HepG2 (cell line): ENCODE measurements around the gene CHD2. TPM values are rescaled to one million over a fixed set of nuclear protein-coding genes. Genes with fewer than 3 reads are reported as not detected.

Source experiments
- ATAC-seq: fragments of 200-7000 bp; cut with Tn5 transposase; 3 replicates; pipeline ENCODE4 v1.9.1; 2020; ENCODE audit warnings: mild to moderate bottlenecking, moderate library complexity
- BruUV-seq: library from RNA; stranded (reverse); fragments of 400-500 nt; replicated peaks from 2 replicates; lab custom pipeline; 2021; lab: Mats Ljungman, UMichigan
- CTCF ChIA-PET: fragments of 300-600 bp; formaldehyde crosslinking; extraction: SDS; loops from one replicate; lab custom pipeline; 2021; ENCODE audit warnings: low total read pairs, inconsistent platforms, low intra/inter-chr PET ratio; lab: Yijun Ruan, JAX
- POLR2A ChIA-PET: fragments of 350-600 bp; sonication (Branson Sonifier 250); formaldehyde crosslinking; loops from one replicate; lab custom pipeline; 2020; ENCODE audit warnings: antibody characterized with exemption, inconsistent platforms; lab: Yijun Ruan, JAX
- DNase-seq: peaks from one replicate; pipeline ENCODE4 v3.0.0-alpha.2; 2015; ENCODE audit warnings: low spot score
- FAIRE-seq: peaks from 3 replicates; lab custom pipeline; 2011; peaks lifted over from hg19 to GRCh38; lab: Jason Lieb, UNC
- H2AFZ ChIP-seq: one replicate; pipeline ENCODE4 v1.6.1; 2011; ENCODE audit warnings: low read length, inconsistent platforms
- H3K27ac ChIP-seq: fragments of 300-600 bp; 3 replicates; pipeline ENCODE4 v1.8.0; 2011; ENCODE audit warnings: mixed run types, mild to moderate bottlenecking, mixed read lengths, low read length, inconsistent platforms; ENCODE audit not compliant: insufficient read depth; ENCODE audit errors: extremely low read length
- H3K27me3 ChIP-seq, 2 experiments: fragments of 200-600 bp in 1 of 2; 2 replicates in 1 of 2; 3 replicates in 1 of 2; pipeline versions ENCODE4 v1.6.0 to v1.8.0; 2011; ENCODE audit warnings: low read length in 2 of 2, mild to moderate bottlenecking in 2 of 2, moderate library complexity in 2 of 2, inconsistent platforms in 1 of 2; ENCODE audit not compliant: insufficient read depth in 2 of 2, control insufficient read depth in 1 of 2
- H3K36me3 ChIP-seq, 2 experiments: fragments of 200-600 bp in 1 of 2; replicated peaks in 1 of 2; 2 replicates in 1 of 2; 3 replicates in 1 of 2; pipeline versions ENCODE4 v1.5.1 to v1.8.0; 2011; ENCODE audit warnings: low read length in 2 of 2, inconsistent platforms in 1 of 2; ENCODE audit not compliant: insufficient read depth in 2 of 2, control insufficient read depth in 1 of 2
- H3K4me1 ChIP-seq: 2 replicates; pipeline ENCODE4 v1.5.1; 2012; ENCODE audit warnings: low read length, inconsistent platforms; ENCODE audit not compliant: insufficient read depth
- H3K4me2 ChIP-seq: 2 replicates; pipeline ENCODE4 v1.6.0; 2011; ENCODE audit warnings: low read depth, low read length, inconsistent platforms
- H3K4me3 ChIP-seq, 3 experiments: fragments of 200-600 bp in 1 of 3; sonication (generic), shearing (Covaris generic) in 1 of 3; replicated peaks in 1 of 3; 2 replicates each; pipeline ENCODE4 v1.5.1; 2011 to 2016; ENCODE audit warnings: low read length in 3 of 3, inconsistent platforms in 2 of 3, low read depth in 2 of 3, mild to moderate bottlenecking in 2 of 3, control low read depth in 1 of 3, mixed read lengths in 1 of 3; ENCODE audit not compliant: insufficient read depth in 1 of 3
- H3K79me2 ChIP-seq: one replicate; pipeline ENCODE4 v1.6.1; 2011; ENCODE audit warnings: low read length, inconsistent platforms; ENCODE audit not compliant: insufficient read depth
- H3K9ac ChIP-seq: 2 replicates; pipeline ENCODE4 v1.6.0; 2011; ENCODE audit warnings: mild to moderate bottlenecking, low read depth, low read length, inconsistent platforms; ENCODE audit not compliant: insufficient read depth
- H3K9me3 ChIP-seq: 2 replicates; pipeline ENCODE4 v1.5.1; 2012; ENCODE audit warnings: mild to moderate bottlenecking, low read length
- H4K20me1 ChIP-seq: 2 replicates; pipeline ENCODE4 v1.6.0; 2011; ENCODE audit warnings: inconsistent platforms, mild to moderate bottlenecking, low read length, moderate library complexity; ENCODE audit not compliant: insufficient read depth
- AGO2 ChIP-seq: fragments of 200-400 bp; formaldehyde crosslinking; optimal IDR thresholded peaks from 2 replicates; pipeline ENCODE3; 2017; ENCODE audit warnings: mild to moderate bottlenecking, low read depth, low read length, moderate library complexity
- CREB1 ChIP-seq, 2 experiments: fragments of 450-650 bp in 1 of 2; IDR thresholded peaks; 2 replicates each; pipeline ENCODE4 v1.6.1; 2016 to 2017; ENCODE audit warnings: control low read depth in 1 of 2, mild to moderate bottlenecking in 1 of 2, missing compliant biosample characterization in 1 of 2, missing genetic modification characterization in 1 of 2
- FOXA3 ChIP-seq: IDR thresholded peaks from 2 replicates; pipeline ENCODE4 v1.6.1; 2016; ENCODE audit warnings: missing genetic modification reagents, missing compliant biosample characterization
- HCFC1 ChIP-seq: fragments of 150-350 bp; IDR thresholded peaks from 2 replicates; pipeline ENCODE4 v1.6.1; 2014; ENCODE audit warnings: low read depth, low read length
- HNF1A ChIP-seq, 2 experiments: sonication (generic) in 1 of 2; formaldehyde crosslinking in 1 of 2; IDR thresholded peaks; 2 replicates each; pipeline versions ENCODE4 v1.4.0 to v1.6.1; 2016 to 2020; ENCODE audit warnings: borderline replicate concordance in 1 of 2, low read depth in 1 of 2, mild to moderate bottlenecking in 1 of 2, missing genetic modification reagents in 1 of 2
- HNF4A ChIP-seq: sonication (generic); formaldehyde crosslinking; IDR thresholded peaks from 2 replicates; pipeline ENCODE4 v1.4.0; 2020; ENCODE audit warnings: missing genetic modification reagents
- LCORL ChIP-seq, 2 experiments: fragments of 450-650 bp in 1 of 2; sonication (generic) in 1 of 2; formaldehyde crosslinking in 1 of 2; IDR thresholded peaks; 2 replicates each; pipeline versions ENCODE4 v1.5.0 to v1.6.1; 2017 to 2020; ENCODE audit warnings: antibody characterized with exemption in 1 of 2, missing genetic modification reagents in 1 of 2
- PAXIP1 ChIP-seq: sonication (generic); formaldehyde crosslinking; conservative IDR thresholded peaks from 2 replicates; pipeline ENCODE4 v1.4.0; 2020; ENCODE audit warnings: mild to moderate bottlenecking, missing genetic modification reagents, moderate library complexity
- REXO4 ChIP-seq: sonication (generic); formaldehyde crosslinking; IDR thresholded peaks from 2 replicates; pipeline ENCODE4 v1.8.0; 2022; ENCODE audit warnings: missing genetic modification reagents, mild to moderate bottlenecking, borderline replicate concordance
- SOX13 ChIP-seq, 3 experiments: fragments of 450-650 bp in 1 of 3; sonication (generic) in 1 of 3; formaldehyde crosslinking in 1 of 3; IDR thresholded peaks in 2 of 3; conservative IDR thresholded peaks in 1 of 3; 2 replicates each; pipeline versions ENCODE4 v1.5.0 to v1.6.1; 2016 to 2020; ENCODE audit warnings: antibody characterized with exemption in 1 of 3, mild to moderate bottlenecking in 1 of 3, missing compliant biosample characterization in 1 of 3, missing genetic modification reagents in 1 of 3, moderate library complexity in 1 of 3
- ZMYM4 ChIP-seq: sonication (generic); formaldehyde crosslinking; IDR thresholded peaks from 2 replicates; pipeline ENCODE4 v1.8.1; 2023; ENCODE audit warnings: mild to moderate bottlenecking, missing genetic modification reagents
- ZNF138 ChIP-seq: sonication (generic); formaldehyde crosslinking; IDR thresholded peaks from 2 replicates; pipeline ENCODE4 v1.5.0; 2020; ENCODE audit warnings: mild to moderate bottlenecking, low read depth, missing genetic modification reagents
- ZNF652 ChIP-seq: IDR thresholded peaks from 2 replicates; pipeline ENCODE4 v1.6.1; 2016; ENCODE audit warnings: low read depth, borderline replicate concordance
- WGBS: methylation state at CpG from one replicate; pipeline ENCODE4 v1.1.6; 2017; ENCODE audit warnings: low lambda C conversion rate; 5-methylcytosine and 5-hydroxymethylcytosine counted together
- in situ Hi-C: cut with HindIII; loops from 2 replicates; pipeline ENCODE4 v1.10.0; 2017; ENCODE audit warnings: low pct_unique_long_range_greater_than_20kb; ENCODE audit not compliant: extremely low pct_ligation_motif_present
- intact Hi-C: fragments of 100-400 bp; cut with micrococcal nuclease; formaldehyde crosslinking; loops from one replicate; pipeline ENCODE4 v1.10.0; 2022; ENCODE audit not compliant: unreplicated experiment
- polyA plus RNA-seq, 8 experiments: library from polyadenylated mRNA; depleted of rRNA in 3 of 8; stranded (reverse) in 7 of 8; unstranded in 1 of 8; fragments of >200 nt; fragmentation: Illumina TruSeq in 4 of 8; extraction: Trizol in 4 of 8; gene quantifications; 2 replicates each; pipeline versions ENCODE4 v1.2.1 to v1.2.3, GENCODE V29; 2011 to 2016; ENCODE audit warnings: low read depth in 4 of 8, missing spikeins in 1 of 8, mixed read lengths in 1 of 8; ENCODE audit not compliant: insufficient read depth in 1 of 8
- total RNA-seq, 5 experiments: library from RNA; depleted of rRNA; stranded (reverse); fragments of >200 nt; fragmentation: Illumina TruSeq; extraction: Trizol; gene quantifications; 2 replicates each; pipeline ENCODE4 v1.2.3, GENCODE V29; 2016; ENCODE audit warnings: low read depth in 1 of 5

Gene CHD2
- total and polyA plus RNA-seq, 2 of the 13 experiments (the other 11 are each of a cell fraction or from before 2014, with no cell fraction given), result 54.0 to 54.1 TPM

DNA sequence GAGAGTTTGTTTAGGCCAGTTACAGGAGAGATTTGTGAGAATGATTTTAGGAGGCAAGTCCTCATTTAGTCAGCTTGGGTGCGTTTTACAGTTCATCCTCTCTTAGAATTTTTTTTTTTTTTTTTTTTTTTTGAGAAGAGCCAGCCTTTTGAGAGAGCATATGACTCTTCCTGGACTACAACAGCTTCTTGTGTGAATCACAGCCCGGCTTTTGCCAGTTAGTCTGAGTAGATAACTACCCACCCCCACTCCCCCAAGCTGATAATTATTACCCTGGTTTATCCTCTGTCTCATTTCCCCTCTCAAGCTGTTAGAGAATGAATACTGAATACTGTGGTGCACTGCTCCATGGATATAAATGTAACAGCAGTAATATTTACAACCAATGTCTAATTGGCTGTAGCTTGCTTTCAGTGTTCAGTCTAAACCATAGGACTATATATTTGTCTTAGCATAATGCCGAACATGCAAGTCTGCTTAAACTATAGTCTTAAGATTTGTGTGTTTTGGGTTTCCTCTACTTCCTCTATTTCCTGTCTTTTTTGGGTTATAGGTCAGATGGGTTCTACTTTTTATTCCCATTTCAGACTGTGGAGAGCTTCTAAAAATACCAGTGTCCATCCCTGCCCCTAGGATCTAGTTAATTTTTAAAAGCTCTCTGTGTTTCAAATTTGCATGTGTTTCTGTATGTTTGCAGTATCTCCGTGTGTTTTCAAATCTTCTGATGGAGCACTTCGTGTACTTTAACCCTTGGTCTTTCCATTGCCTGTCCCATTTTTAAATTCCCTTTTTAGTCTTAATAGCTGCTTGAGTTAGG is 8.0 kb downstream of the CHD2 start:
- H3K36me3 ChIP-seq, result peaks cover 0 to 2% of the 10 kb centered on the region in 2 experiments; a peak in 4 of 5 replicates
- intact Hi-C loops, result no loop called here
- peak overlapping the region; percentile 87 for H3K27ac ChIP-seq
- H3K9me3 ChIP-seq, result no peaks in the 10 kb centered on the region
- ChIA-PET CTCF (no interaction called here), POLR2A (interaction anchor here (0.9 to 10.5 kb wide), 15 partner anchors 8 to 113 kb away, joined by 3 to 185 read pairs (median 9); partner anchors contain the start of gene CHD2)
- peak overlapping the region; percentile 99 for H3K4me2 ChIP-seq
- 12% methylated on average over 5 of the region's 5 CpGs for WGBS
- H2AFZ ChIP-seq, result no peak overlapping the region
- peak overlapping the region; percentile 5 to 90 (median 36); a peak in 3 of 6 replicates for H3K4me3 ChIP-seq
- ATAC-seq (no peak), FAIRE-seq (no peak), DNase-seq (no peak)
- H3K27me3 ChIP-seq, result no peaks in the 10 kb centered on the region; a peak in 1 of 5 replicates
- in situ Hi-C loops, result no loop called here
- H3K79me2 ChIP-seq, result peaks cover 96% of the 10 kb centered on the region
- BruUV-seq, result no TSS peak
- peak overlapping the region; percentile 51 for H3K9ac ChIP-seq
- H3K4me1 ChIP-seq, result peaks cover 84% of the 10 kb centered on the region
- H4K20me1 ChIP-seq, result peaks cover 76% of the 10 kb centered on the region
- TF ChIP-seq REXO4 (CRISPR knock-in tag), result no peak
- no peak for TF ChIP-seq LCORL (IDR thresholded peaks at IDR 0.05)
- 0 out of 2 replicates have a peak, but pooled peaks have one; percentile 29 for TF ChIP-seq LCORL (CRISPR knock-in tag; IDR thresholded peaks at IDR 0.05)
- peak; percentile 33; the same call in 1 of the 2 replicates for TF ChIP-seq HNF1A (IDR thresholded peaks at IDR 0.05; ENCODE audit: low read depth)
- TF ChIP-seq HNF1A (CRISPR knock-in tag; IDR thresholded peaks at IDR 0.05; ENCODE audit: borderline replicate concordance), result no peak; the same call in 1 of the 2 replicates
- TF ChIP-seq ZNF652, result peak; percentile 73
- TF ChIP-seq CREB1 (IDR thresholded peaks at IDR 0.05), result no peak
- 0 out of 2 replicates have a peak, but pooled peaks have one; percentile 41 for TF ChIP-seq CREB1 (CRISPR knock-in tag; IDR thresholded peaks at IDR 0.05)
- TF ChIP-seq AGO2, result peak; percentile 7
- 0 out of 2 replicates have a peak, but pooled peaks have one; percentile 44 for TF ChIP-seq ZMYM4
- peak; percentile 46 for TF ChIP-seq PAXIP1
- no peak for TF ChIP-seq ZNF138 (CRISPR knock-in tag)
- TF ChIP-seq SOX13 (IDR thresholded peaks at IDR 0.05), result no peak
- 0 out of 4 replicates have a peak, but pooled peaks of 1 of the 2 experiments have one; percentile 13 for TF ChIP-seq SOX13 (CRISPR knock-in tag; conservative IDR thresholded peaks at IDR 0.05 in 1 of 2, IDR thresholded peaks at IDR 0.05 in 1 of 2)
- 0 out of 2 replicates have a peak, but pooled peaks have one; percentile 5 for TF ChIP-seq FOXA3
- TF ChIP-seq HNF4A (CRISPR knock-in tag), result peak; percentile 39; the same call in 1 of the 2 replicates
- no peak for TF ChIP-seq HCFC1
